Thyroid gland (tissue), 4 donors: ENCODE measurements around the gene GRM4. TPM values are rescaled to one million over a fixed set of nuclear protein-coding genes. Genes with fewer than 3 reads are reported as not detected.
"Not testable (repeated sequence)": the region's sequence is repeated elsewhere in the genome, so short reads cannot be mapped to it uniquely, and the experiment has no call there.

Experiments
- DNase-seq, 2 donors: peaks; one replicate each; pipeline ENCODE4 v3.0.0-alpha.2; 2019
- H3K27ac ChIP-seq, 3 donors: fragments of 200-600 bp; sonication (generic); 1 replicate in 2 of 3; 2 replicates in 1 of 3; pipeline ENCODE4 v1.5.1; 2016 to 2019; ENCODE audit warnings: mild to moderate bottlenecking in 1 of 3, moderate library complexity in 1 of 3
- H3K27me3 ChIP-seq: fragments of 200-600 bp; sonication (generic); one replicate; pipeline ENCODE4 v1.5.1; 2019
- H3K36me3 ChIP-seq, 2 donors: fragments of 200-600 bp; sonication (generic); one replicate each; pipeline ENCODE4 v1.5.1; 2016 to 2019
- H3K4me1 ChIP-seq, 2 donors: fragments of 200-600 bp; sonication (generic); one replicate each; pipeline ENCODE4 v1.5.1; 2017 to 2019
- H3K4me3 ChIP-seq, 3 donors: fragments of 200-600 bp; sonication (generic); replicated peaks in 1 of 3; 1 replicate in 2 of 3; 2 replicates in 1 of 3; pipeline ENCODE4 v1.5.1; 2016; ENCODE audit warnings: mild to moderate bottlenecking in 1 of 3
- H3K9me3 ChIP-seq: fragments of 200-600 bp; sonication (generic); one replicate; pipeline ENCODE4 v1.5.1; 2017
- POLR2A ChIP-seq, 2 donors: fragments of 450-650 bp; IDR thresholded peaks; one replicate each; pipeline ENCODE4 v1.6.1; 2017; ENCODE audit warnings: antibody characterized with exemption in 2 of 2, mild to moderate bottlenecking in 2 of 2, moderate library complexity in 1 of 2
- WGBS, 2 donors: methylation state at CpG; one replicate each; pipeline ENCODE4 v1.1.5; 2017; 5-methylcytosine and 5-hydroxymethylcytosine counted together
- intact Hi-C: fragments of 100-400 bp; cut with DNase I; formaldehyde crosslinking; loops from one replicate; pipeline ENCODE4 v1.15.1; 2023
- total RNA-seq, 4 donors: library from RNA; depleted of rRNA; stranded (reverse); fragments of >200 nt; gene quantifications; one replicate each; pipeline ENCODE4 v1.2.3, GENCODE V29; 2016
- TF ChIP-seq, protein P1 (sequence below), 6 experiments: fragments of 200-600 bp in 3 of 6; fragments of 450-650 bp in 3 of 6; sonication (generic) in 3 of 6; IDR thresholded peaks; one replicate each; pipeline ENCODE4 v1.5.1; 2016 to 2019; ENCODE audit warnings: antibody characterized with exemption in 6 of 6, mild to moderate bottlenecking in 2 of 6, inconsistent platforms in 1 of 6, moderate library complexity in 1 of 6

Gene GRM4
- total RNA-seq, 4 donors from 2014 or later: under 0.01 TPM; not detected in 3

DNA sequence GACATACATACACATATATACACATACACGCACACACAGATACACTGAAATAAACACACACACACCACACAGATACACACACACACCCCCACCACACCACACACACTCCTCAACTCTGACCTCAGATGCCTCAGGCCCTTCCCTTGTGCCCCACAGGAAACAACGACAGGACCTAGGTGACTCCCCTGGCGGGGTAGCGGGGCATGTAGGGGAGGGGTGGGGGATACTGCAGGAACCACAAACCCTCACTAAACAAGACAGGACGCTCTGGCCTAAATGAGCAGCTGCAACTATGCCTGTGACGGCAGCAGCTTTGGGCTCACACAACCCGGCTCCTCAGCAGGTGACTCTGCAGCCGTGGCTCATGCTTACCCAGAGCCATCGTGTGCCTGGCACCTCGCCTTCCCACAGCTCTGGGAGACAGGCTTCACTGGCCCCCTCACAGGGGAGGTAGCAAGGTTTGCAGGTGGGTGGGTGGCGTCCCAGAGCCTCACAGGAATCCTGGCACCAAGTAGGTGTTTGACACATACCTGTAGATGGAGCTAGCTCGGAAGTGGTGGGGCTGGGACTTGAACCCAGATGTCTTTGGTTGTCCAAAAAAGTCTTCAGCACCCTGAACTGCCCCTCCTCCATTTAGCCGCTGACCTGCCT, 100.8 kb downstream of the GRM4 start:
- Histone ChIP-seq H3K4me3 (no peak overlapping the region), H3K9me3 (no peaks in the 10 kb centered on the region), H3K36me3 (no peaks in the 10 kb centered on the region), H3K4me1 (no peaks in the 10 kb centered on the region), H3K27ac (no peak overlapping the region), H3K27me3 (no peaks in the 10 kb centered on the region)
- TF ChIP-seq POLR2A (IDR thresholded peaks at IDR 0.05): no peak
- TF ChIP-seq, protein P1, sequence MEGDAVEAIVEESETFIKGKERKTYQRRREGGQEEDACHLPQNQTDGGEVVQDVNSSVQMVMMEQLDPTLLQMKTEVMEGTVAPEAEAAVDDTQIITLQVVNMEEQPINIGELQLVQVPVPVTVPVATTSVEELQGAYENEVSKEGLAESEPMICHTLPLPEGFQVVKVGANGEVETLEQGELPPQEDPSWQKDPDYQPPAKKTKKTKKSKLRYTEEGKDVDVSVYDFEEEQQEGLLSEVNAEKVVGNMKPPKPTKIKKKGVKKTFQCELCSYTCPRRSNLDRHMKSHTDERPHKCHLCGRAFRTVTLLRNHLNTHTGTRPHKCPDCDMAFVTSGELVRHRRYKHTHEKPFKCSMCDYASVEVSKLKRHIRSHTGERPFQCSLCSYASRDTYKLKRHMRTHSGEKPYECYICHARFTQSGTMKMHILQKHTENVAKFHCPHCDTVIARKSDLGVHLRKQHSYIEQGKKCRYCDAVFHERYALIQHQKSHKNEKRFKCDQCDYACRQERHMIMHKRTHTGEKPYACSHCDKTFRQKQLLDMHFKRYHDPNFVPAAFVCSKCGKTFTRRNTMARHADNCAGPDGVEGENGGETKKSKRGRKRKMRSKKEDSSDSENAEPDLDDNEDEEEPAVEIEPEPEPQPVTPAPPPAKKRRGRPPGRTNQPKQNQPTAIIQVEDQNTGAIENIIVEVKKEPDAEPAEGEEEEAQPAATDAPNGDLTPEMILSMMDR (IDR thresholded peaks at IDR 0.05): no peak
- no peak for DNase-seq
- 72 to 75% methylated on average over 12 to 13 of the region's 13 CpGs for WGBS, 2 donors
- intact Hi-C loops: no loop called here

- intact Hi-C loops: no loop called here
- TF ChIP-seq POLR2A (IDR thresholded peaks at IDR 0.05): no peak
- TF ChIP-seq, protein P1 (IDR thresholded peaks at IDR 0.05): no peak
- WGBS, 2 donors: 79 to 92% methylated on average over 4 to 6 of the region's 8 CpGs
- Histone ChIP-seq H3K27ac (no peak overlapping the region), H3K4me1 (no peaks in the 10 kb centered on the region), H3K9me3 (no peaks in the 10 kb centered on the region), H3K27me3 (no peaks in the 10 kb centered on the region), H3K36me3 (no peaks in the 10 kb centered on the region), H3K4me3 (no peak overlapping the region)
- no peak for DNase-seq
Measured at GRCh38 chr6:34043359-34043758, 102.5 kb downstream of the GRM4 start.

DNA sequence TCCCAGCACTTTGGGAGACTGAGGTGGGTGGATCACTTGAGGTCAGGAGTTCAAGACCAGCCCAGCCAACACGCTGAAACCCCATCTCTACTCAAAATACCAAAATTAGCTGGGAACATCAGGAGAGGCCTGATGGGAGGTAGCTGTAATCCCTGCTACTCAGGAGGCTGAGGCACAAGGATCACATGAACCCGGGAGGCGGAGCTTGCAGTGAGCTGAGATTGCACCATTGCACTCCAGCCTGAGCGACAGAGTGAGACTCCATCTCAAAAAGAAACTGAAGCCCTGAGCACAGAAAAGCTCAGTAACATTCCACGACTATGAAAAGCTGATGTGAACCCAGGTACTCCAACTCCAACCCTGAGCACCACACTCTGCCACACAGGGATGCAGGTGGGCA, 103.9 kb downstream of the GRM4 start:
- 80 to 87% methylated on average over 5 of the region's 5 CpGs for WGBS, 2 donors
- DNase-seq, H3K4me1 ChIP-seq, H3K9me3 ChIP-seq, H3K36me3 ChIP-seq, H3K4me3 ChIP-seq, H3K27ac ChIP-seq, intact Hi-C loops, H3K27me3 ChIP-seq: not testable (repeated sequence)

DNA sequence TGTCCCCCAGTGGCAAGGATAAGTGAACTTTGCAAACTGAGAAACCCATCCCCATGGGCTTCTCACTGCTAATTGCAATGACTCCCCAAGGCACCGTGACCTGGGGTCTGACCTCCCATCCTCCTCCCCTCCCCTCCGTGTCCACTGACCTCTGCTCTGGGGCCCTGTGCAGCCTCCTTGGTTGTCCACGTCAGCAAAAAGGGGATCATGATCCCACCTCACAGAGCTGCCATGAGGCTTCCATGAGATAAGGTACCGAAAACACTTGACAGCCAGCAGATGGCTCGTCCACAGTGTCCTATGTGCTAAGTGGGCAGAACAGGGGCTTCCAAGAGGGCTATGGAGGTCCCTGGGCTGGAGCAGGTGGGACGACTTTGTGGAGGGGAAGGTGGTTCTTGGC, 104.5 kb downstream of the GRM4 start:
- no peaks in the 10 kb centered on the region for H3K9me3 ChIP-seq

DNA sequence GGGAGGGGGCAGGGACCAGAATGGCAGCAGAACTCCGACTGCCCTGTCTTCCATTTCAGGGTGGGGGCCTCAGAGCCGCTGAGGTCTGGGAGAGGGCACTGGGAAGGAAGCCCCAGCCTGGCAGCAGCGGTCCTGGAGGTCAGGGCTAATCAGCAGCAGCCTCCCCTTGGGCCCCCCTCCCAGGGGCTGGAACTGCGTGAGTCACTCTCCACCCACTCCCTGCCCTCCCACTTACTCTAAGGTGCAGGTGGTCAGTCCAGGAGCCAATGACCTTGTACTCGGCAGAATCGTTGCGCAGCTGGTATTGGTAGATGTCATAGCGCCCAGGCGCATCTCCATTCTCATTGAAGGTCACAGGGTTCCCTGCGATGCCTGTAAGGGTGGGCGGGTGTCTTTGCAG, 105.9 kb downstream of the GRM4 start:
- no peak overlapping the region for H3K27ac ChIP-seq
- TF ChIP-seq, protein P1 (IDR thresholded peaks at IDR 0.05): no peak
- TF ChIP-seq POLR2A (IDR thresholded peaks at IDR 0.05): no peak
- no peaks in the 10 kb centered on the region for H3K36me3 ChIP-seq
- H3K4me3 ChIP-seq: no peak overlapping the region
- H3K9me3 ChIP-seq: no peaks in the 10 kb centered on the region
- H3K4me1 ChIP-seq: no peaks in the 10 kb centered on the region
- H3K27me3 ChIP-seq: no peaks in the 10 kb centered on the region
- intact Hi-C loops: no loop called here
- WGBS, 2 donors: 88 to 92% methylated on average over 5 to 11 of the region's 11 CpGs
- DNase-seq: no peak

More for the DNA sequence above, 104.5 kb downstream of the GRM4 start:
- whole genome bisulfite sequencing, 2 donors: 87 to 88% methylated on average over 6 of the region's 6 CpGs
- H3K27ac ChIP-seq: no peak overlapping the region
- intact Hi-C loops: no loop called here
- H3K36me3 ChIP-seq: no peaks in the 10 kb centered on the region
- no peaks in the 10 kb centered on the region for H3K27me3 ChIP-seq
- no peak overlapping the region for H3K4me3 ChIP-seq
- no peak for TF ChIP-seq POLR2A (IDR thresholded peaks at IDR 0.05)
- TF ChIP-seq, protein P1 (IDR thresholded peaks at IDR 0.05): no peak
- no peak for DNase-seq
- no peaks in the 10 kb centered on the region for H3K4me1 ChIP-seq
